Measurements from ENCODE around the gene CLCNKB. TPM values are rescaled to one million over a fixed set of nuclear protein-coding genes. Genes with fewer than 3 reads are reported as not detected.

CLCNKB gene
- total and polyA plus RNA-seq, 2 of the 13 experiments (the other 11 are each of a cell fraction or from before 2014, with no cell fraction given), result 0.04 TPM; not detected in 1

DNA sequence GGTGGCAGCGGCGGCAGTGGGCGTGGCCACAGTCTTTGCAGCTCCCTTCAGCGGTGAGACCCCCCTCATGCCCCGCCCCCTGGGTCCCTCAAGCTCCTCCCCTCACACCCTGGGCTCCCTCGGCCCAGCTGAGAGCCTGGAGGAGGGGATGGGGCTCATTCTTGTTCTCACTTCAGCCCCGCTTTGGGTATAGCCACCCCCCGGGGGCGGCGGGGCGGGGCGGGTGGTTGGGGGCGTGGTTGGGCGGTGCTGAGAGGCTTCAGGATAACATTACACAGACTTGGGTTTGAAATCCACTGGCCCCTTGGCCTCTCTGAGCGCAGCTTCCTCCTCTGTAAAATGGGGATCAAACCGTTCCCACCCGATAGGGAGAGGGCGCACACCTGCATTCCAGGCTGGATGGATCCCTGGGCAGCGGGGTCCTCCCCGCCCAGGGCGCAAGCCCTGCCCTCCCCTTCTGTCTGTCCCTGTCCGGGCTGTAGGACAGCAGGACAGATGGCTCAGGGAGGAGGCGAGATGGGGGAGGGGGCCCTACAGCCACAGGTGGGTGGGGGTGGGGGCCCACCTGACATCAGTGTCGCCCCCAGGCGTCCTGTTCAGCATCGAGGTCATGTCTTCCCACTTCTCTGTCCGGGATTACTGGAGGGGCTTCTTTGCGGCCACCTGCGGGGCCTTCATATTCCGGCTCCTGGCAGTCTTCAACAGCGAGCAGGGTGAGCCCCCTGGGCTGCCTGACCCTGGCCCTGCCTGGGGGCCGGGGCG lies 16.7 kb upstream of the CLCNKB start:
- Histone ChIP-seq H3K4me1 (ENCODE audit: insufficient read depth, low read length) (peaks cover 20% of the 10 kb centered on the region), H3K79me2 (ENCODE audit: insufficient read depth, low read length) (no peaks in the 10 kb centered on the region), H3K36me3 (replicated peaks in 1 of 2; ENCODE audit: control insufficient read depth in 1 of 2, insufficient read depth in 2 of 2, low read length in 2 of 2) (no peaks in the 10 kb centered on the region), H3K9me3 (ENCODE audit: low read length) (no peaks in the 10 kb centered on the region), H4K20me1 (ENCODE audit: insufficient read depth, low read length) (peaks cover 3% of the 10 kb centered on the region; the same call in 1 of the 2 replicates), H3K4me3 (replicated peaks in 1 of 3; ENCODE audit: insufficient read depth in 1 of 3, low read depth in 2 of 3, low read length in 3 of 3) (peak overlapping the region in 1 of 3 experiments; percentile 16; a peak in 1 of 6 replicates), H3K4me2 (ENCODE audit: low read depth, low read length) (peak overlapping the region; percentile 45; the same call in 1 of the 2 replicates), H2AFZ (ENCODE audit: low read length) (no peak overlapping the region), H3K27ac (ENCODE audit: extremely low read length, insufficient read depth, low read length) (no peak overlapping the region), H3K27me3 (ENCODE audit: control insufficient read depth in 1 of 2, insufficient read depth in 2 of 2, low read length in 2 of 2) (peaks cover 10 to 46% of the 10 kb centered on the region in 2 experiments; a peak in 4 of 5 replicates), H3K9ac (ENCODE audit: insufficient read depth, low read depth, low read length) (no peak overlapping the region)
- ChIA-PET CTCF (ENCODE audit: low intra/inter-chr PET ratio, low total read pairs) (no interaction called here), POLR2A (no interaction called here)
- DNase-seq (ENCODE audit: low spot score), result no peak
- intact Hi-C loops (cut with micrococcal nuclease; ENCODE audit: unreplicated experiment), result no loop called here
- in situ Hi-C loops (cut with HindIII; ENCODE audit: extremely low pct_ligation_motif_present, low pct_unique_long_range_greater_than_20kb), result no loop called here
- ATAC-seq, result no peak
- 29% methylated on average over 6 of the region's 33 CpGs for WGBS (ENCODE audit: low lambda C conversion rate)
- no peak for FAIRE-seq
- no peak for TF ChIP-seq KMT2B (CRISPR knock-in tag; IDR thresholded peaks at IDR 0.05)
- TF ChIP-seq ZNF713 (CRISPR knock-in tag; IDR thresholded peaks at IDR 0.05), result no peak
- TF ChIP-seq ZNF501 (CRISPR knock-in tag; IDR thresholded peaks at IDR 0.05), result no peak
- no peak for TF ChIP-seq GTF2F1 (IDR thresholded peaks at IDR 0.05; ENCODE audit: low read length)
- TF ChIP-seq, protein P1, sequence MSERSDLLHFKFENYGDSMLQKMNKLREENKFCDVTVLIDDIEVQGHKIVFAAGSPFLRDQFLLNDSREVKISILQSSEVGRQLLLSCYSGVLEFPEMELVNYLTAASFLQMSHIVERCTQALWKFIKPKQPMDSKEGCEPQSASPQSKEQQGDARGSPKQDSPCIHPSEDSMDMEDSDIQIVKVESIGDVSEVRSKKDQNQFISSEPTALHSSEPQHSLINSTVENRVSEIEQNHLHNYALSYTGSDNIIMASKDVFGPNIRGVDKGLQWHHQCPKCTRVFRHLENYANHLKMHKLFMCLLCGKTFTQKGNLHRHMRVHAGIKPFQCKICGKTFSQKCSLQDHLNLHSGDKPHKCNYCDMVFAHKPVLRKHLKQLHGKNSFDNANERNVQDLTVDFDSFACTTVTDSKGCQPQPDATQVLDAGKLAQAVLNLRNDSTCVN (CRISPR knock-in tag; IDR thresholded peaks at IDR 0.05; ENCODE audit: borderline replicate concordance), result no peak
- TF ChIP-seq, protein P2, sequence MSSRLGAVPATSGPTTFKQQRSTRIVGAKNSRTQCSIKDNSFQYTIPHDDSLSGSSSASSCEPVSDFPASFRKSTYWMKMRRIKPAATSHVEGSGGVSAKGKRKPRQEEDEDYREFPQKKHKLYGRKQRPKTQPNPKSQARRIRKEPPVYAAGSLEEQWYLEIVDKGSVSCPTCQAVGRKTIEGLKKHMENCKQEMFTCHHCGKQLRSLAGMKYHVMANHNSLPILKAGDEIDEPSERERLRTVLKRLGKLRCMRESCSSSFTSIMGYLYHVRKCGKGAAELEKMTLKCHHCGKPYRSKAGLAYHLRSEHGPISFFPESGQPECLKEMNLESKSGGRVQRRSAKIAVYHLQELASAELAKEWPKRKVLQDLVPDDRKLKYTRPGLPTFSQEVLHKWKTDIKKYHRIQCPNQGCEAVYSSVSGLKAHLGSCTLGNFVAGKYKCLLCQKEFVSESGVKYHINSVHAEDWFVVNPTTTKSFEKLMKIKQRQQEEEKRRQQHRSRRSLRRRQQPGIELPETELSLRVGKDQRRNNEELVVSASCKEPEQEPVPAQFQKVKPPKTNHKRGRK (CRISPR knock-in tag; IDR thresholded peaks at IDR 0.05), result no peak
- TF ChIP-seq, protein P3, sequence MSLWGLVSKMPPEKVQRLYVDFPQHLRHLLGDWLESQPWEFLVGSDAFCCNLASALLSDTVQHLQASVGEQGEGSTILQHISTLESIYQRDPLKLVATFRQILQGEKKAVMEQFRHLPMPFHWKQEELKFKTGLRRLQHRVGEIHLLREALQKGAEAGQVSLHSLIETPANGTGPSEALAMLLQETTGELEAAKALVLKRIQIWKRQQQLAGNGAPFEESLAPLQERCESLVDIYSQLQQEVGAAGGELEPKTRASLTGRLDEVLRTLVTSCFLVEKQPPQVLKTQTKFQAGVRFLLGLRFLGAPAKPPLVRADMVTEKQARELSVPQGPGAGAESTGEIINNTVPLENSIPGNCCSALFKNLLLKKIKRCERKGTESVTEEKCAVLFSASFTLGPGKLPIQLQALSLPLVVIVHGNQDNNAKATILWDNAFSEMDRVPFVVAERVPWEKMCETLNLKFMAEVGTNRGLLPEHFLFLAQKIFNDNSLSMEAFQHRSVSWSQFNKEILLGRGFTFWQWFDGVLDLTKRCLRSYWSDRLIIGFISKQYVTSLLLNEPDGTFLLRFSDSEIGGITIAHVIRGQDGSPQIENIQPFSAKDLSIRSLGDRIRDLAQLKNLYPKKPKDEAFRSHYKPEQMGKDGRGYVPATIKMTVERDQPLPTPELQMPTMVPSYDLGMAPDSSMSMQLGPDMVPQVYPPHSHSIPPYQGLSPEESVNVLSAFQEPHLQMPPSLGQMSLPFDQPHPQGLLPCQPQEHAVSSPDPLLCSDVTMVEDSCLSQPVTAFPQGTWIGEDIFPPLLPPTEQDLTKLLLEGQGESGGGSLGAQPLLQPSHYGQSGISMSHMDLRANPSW (CRISPR knock-in tag; IDR thresholded peaks at IDR 0.05; ENCODE audit: borderline replicate concordance), result no peak
- TF ChIP-seq ZFP37 (CRISPR knock-in tag; IDR thresholded peaks at IDR 0.05; ENCODE audit: borderline replicate concordance), result no peak
- TF ChIP-seq SP5 (CRISPR knock-in tag; IDR thresholded peaks at IDR 0.05; ENCODE audit: borderline replicate concordance, low read depth), result 0 out of 2 replicates have a peak, but pooled peaks have one; percentile 3
- no TSS peak for BruUV-seq (replicated peaks)

Data from HepG2 (cell line).